HTERT RPE-1 (cell line): ENCODE measurements around the gene HRG.

Experiments
- in situ Hi-C: fragments of 300-500 bp; cut with MboI; formaldehyde crosslinking; loops from 4 replicates; pipeline ENCODE4 v1.14.3; 2020; ENCODE audit warnings: low sequenced_read_pairs

The HRG gene

GRCh38 chr3:186637686-186638085 is 28.1 kb upstream of the HRG start:
- in situ Hi-C loops = no loop called here

DNA sequence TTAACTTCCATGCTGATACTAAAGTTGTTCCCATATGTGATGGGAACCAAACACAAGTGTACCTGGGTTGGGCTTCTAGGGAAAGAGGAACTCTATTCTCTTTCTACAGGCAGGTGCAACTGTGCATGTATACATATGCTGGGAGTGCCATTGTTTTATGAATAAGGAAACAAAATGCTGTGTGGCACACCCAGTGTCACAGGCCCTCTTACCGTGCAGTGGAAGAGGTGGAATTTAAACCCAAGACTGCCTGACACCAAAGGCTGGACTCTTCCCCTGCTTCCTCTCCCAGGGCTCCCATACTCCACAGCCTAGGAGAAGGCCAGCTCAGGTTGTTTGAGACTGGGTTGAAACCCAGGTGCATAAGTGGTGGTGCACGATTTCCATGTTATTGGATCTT is 27.6 kb upstream of the HRG start:
- in situ Hi-C loops = no loop called here

- in situ Hi-C loops = no loop called here
Measured at GRCh38 chr3:186639778-186640472, 25.9 kb upstream of the HRG start, which contains the start of gene FETUB. Gene FETUB, plus strand, starts transcription at chr3:186640399. Its CDS starts 62 bp downstream, at chr3:186640461.

DNA sequence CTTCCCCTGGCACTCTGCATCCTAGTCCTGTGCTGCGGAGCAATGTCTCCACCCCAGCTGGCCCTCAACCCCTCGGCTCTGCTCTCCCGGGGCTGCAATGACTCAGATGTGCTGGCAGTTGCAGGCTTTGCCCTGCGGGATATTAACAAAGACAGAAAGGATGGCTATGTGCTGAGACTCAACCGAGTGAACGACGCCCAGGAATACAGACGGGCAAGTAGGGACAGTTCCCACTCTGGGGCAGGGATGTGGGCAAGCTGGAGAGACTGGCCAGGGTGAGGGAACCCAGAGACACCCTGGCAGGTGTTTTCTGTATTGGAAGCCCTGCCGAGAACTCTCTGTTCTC is 25.4 kb upstream of the HRG start:
- in situ Hi-C loops = no loop called here

- in situ Hi-C loops = no loop called here
Measured at GRCh38 chr3:186640929-186641328, 24.9 kb upstream of the HRG start.

- in situ Hi-C loops = no loop called here
Measured at GRCh38 chr3:186642014-186642413, 23.8 kb upstream of the HRG start.

- in situ Hi-C loops = no loop called here
Measured at GRCh38 chr3:186643493-186643892, 22.3 kb upstream of the HRG start.

GRCh38 chr3:186644683-186645082 is 21.1 kb upstream of the HRG start:
- in situ Hi-C loops = no loop called here

DNA sequence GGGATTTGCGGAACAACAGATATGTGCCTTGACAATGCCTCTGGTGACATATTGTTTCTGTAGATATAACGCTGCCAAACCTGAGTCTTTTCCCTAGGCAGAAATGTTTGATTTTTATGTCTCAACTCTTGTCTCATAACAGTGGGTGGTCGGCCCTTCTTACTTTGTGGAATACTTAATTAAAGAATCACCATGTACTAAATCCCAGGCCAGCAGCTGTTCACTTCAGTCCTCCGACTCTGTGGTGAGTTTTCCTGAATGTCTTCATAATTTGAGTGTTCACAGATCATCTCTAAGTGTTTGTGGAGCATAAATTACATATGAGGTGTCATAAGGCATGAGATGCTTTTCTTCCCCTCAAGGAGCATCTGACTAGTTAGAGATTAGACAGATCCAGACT is 19.7 kb upstream of the HRG start:
- in situ Hi-C loops = no loop called here

DNA sequence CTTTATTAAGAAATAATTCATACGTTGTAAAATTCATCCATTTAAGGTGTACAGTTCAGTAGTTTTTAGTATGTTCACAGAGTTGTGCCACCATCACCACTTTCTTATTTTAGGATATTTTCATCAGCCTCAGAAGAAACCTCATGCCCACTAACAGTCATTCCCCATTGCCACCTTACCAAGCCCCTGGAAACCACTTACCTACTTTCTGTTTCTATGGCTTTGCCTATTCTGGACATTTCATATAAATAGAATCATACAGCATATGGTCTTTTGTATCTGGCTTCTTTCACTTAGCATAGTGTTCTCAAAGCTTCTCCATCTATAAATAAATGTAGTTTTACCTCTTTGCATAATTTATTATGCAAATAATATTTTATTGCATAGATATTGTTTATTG is 19.0 kb upstream of the HRG start:
- in situ Hi-C loops = no loop called here

- in situ Hi-C loops = no loop called here
Measured at GRCh38 chr3:186648851-186649250, 17.0 kb upstream of the HRG start.

GRCh38 chr3:186651678-186652215 is 14.1 kb upstream of the HRG start:
- in situ Hi-C loops = no loop called here

DNA sequence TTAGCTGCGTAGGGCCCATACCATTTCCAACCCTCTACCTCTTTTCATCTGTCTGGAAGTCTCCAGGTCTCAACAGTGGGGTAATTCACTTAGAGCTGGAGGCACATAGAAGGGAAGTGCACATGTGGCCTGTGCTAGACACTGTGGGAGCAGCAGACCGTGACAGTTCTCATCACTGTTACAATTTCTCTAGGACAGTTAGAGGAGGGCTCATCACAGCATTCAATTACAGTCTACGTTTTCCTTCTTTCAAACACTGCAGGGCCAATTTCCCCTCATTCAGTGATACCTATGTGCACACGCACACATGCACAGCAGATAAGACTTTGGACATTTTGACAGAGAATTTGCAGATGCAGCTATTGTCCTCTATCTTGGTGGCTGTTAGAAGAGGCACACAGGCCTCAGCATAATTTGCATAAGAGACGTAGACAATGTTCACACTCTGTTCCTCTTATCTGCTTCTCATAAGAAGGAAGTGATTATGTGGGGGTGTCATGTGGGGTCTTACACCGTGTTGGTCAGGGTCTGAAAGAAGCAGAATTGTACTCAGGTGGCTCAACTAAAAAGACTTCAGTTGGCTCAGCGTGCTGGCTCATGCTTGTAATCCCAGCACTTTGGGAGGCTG is 12.6 kb upstream of the HRG start:
- in situ Hi-C loops = no loop called here

DNA sequence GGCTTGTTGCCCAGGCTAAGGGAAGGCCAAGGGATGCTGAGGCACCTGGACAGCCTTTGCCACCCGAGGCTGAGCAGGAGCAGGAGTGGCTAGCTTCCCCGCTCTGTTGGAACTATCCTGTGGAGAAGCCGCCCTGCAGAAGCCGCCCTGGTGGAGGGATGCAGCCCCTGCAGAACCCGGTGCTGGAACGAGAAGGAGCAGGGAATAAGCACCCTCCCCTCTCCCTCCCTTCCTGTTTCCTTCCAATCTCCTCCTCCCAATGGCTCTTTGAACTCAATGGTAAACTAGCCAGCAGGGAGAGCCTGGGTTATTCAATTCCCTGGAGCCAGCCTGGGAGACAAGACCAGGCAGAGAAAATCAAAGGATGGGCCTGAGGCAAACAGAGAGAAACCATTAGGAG is 11.8 kb upstream of the HRG start:
- in situ Hi-C loops = no loop called here

DNA sequence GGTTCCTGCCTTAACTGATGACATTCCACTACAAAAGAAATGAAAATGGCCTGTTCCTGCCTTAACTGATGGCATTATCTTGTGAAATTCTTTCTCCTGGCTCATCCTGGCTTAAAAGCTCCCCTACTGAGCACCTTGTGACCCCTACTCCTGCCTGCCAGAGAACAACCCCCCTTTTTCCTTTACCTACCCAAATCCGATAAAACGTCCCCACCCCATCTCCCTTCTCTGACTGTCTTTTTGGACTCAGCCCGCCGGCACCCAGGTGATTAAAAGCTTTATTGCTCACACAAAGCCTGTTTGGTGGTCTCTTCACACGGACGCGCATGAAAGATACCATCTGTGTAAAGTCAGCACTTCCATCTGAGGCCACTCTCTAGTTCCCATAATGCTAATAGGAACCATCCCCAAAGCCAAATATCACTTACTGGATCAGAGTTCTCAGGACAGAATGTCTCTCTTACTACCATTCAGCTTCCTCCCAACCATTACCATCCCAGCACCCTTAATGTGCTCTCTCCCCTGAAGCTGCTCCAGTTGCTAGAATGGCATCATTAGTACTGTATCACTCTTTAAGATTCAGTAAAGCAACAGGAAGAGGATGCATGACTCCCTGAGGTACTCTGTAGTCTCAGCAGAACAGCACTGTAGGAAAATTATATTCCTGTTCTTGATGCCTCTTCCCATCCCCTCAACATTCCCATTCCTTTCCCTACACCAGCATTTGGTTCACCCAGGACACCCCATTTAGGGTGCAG is 2.3 kb upstream of the HRG start:
- in situ Hi-C loops = no loop called here

- in situ Hi-C loops = no loop called here
Measured at GRCh38 chr3:186664119-186664495, 1.7 kb upstream of the HRG start.

- in situ Hi-C loops = no loop called here
Measured at GRCh38 chr3:186664506-186664905, 1.3 kb upstream of the HRG start.

- in situ Hi-C loops = no loop called here
Measured at GRCh38 chr3:186668426-186668825, 2.6 kb downstream of the HRG start.

GRCh38 chr3:186669378-186670084 is 3.7 kb downstream of the HRG start:
- in situ Hi-C loops = no loop called here

GRCh38 chr3:186670155-186670554 is 4.3 kb downstream of the HRG start:
- in situ Hi-C loops = no loop called here

DNA sequence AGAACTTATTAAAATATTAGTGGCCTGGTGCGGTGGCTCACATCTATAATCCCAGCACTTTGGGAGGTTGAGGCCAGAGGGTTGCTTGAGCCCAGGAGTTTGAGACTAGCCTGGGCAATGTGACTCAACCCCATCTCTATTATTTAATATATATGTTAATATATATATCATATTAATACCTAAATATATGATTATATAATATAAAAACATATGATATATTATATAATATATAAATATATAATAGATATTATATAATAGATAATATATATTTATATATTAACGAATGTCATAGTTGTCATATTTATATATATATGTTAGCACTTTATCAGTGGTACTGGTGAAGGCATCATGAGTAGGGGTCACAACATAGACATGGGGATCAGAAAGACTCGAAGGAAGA is 5.2 kb downstream of the HRG start:
- in situ Hi-C loops = no loop called here
